Adrenal gland (tissue), 12 donors: ENCODE data around the gene NTRK1. TPM values are rescaled to one million over a fixed set of nuclear protein-coding genes. Genes with fewer than 3 reads are reported as not detected.

Experiments used
- DNase-seq, 7 donors: peaks; one replicate each; pipeline ENCODE4 v3.0.0-alpha.2; 2019 to 2020
- H3K27ac ChIP-seq, 5 donors: fragments of 200-600 bp; sonication (generic) in 4 of 5; 1 replicate in 3 of 5; 2 replicates in 2 of 5; pipeline versions ENCODE4 v1.5.1 to v1.8.0; 2016 to 2020; ENCODE audit warnings: mild to moderate bottlenecking in 1 of 5
- H3K27me3 ChIP-seq: fragments of 200-600 bp; 2 replicates; pipeline ENCODE4 v1.8.0; 2021
- H3K36me3 ChIP-seq, 2 donors: fragments of 200-600 bp; replicated peaks in 1 of 2; 1 replicate in 1 of 2; 2 replicates in 1 of 2; pipeline versions ENCODE4 v1.5.1 to v1.8.0; 2018 to 2022
- H3K4me1 ChIP-seq, 2 donors: fragments of 200-600 bp; replicated peaks in 1 of 2; 1 replicate in 1 of 2; 2 replicates in 1 of 2; pipeline versions ENCODE4 v1.5.1 to v1.8.0; 2018 to 2021
- H3K4me3 ChIP-seq, 4 donors: fragments of 200-600 bp; sonication (generic) in 3 of 4; one replicate each; pipeline ENCODE4 v1.5.1; 2016 to 2018
- H3K9me3 ChIP-seq, 3 donors: fragments of 200-600 bp; sonication (generic) in 1 of 3; replicated peaks in 1 of 3; 1 replicate in 2 of 3; 2 replicates in 1 of 3; pipeline versions ENCODE4 v1.5.1 to v1.8.0; 2016 to 2021
- CTCF ChIP-seq, 6 experiments: fragments of 450-650 bp in 4 of 6; fragments of 200-600 bp in 2 of 6; sonication (generic) in 1 of 6; IDR thresholded peaks; 1 replicate in 5 of 6; 2 replicates in 1 of 6; pipeline versions ENCODE4 v1.5.1 to v1.8.0; 2016 to 2021; ENCODE audit warnings: antibody characterized with exemption in 6 of 6, mild to moderate bottlenecking in 2 of 6, moderate library complexity in 1 of 6
- POLR2A ChIP-seq, 2 donors: fragments of 450-650 bp; IDR thresholded peaks; one replicate each; pipeline ENCODE4 v1.6.1; 2017; ENCODE audit warnings: antibody characterized with exemption in 2 of 2, mild to moderate bottlenecking in 2 of 2, moderate library complexity in 1 of 2
- WGBS, 4 donors: extraction: QIAGEN DNeasy Blood & Tissue Kit in 2 of 4; methylation state at CpG; one replicate each; pipeline versions ENCODE4 v1.1.5 to v1.1.7; 2013 to 2017; 5-methylcytosine and 5-hydroxymethylcytosine counted together
- intact Hi-C, 2 donors: fragments of 100-400 bp; cut with DNase I; formaldehyde crosslinking; loops; one replicate each; pipeline versions ENCODE4 v1.14.1 to v1.15.0; 2022 to 2023
- polyA plus RNA-seq, 3 donors: library from polyadenylated mRNA; stranded (reverse); fragments of 200-250 nt in 2 of 3; fragments of 350-450 nt in 1 of 3; fragmentation: Illumina TruSeq in 1 of 3; extraction: RNeasy Lipid Tissue Mini Kit (QIAGEN cat#74804) in 1 of 3; gene quantifications; one replicate each; pipeline ENCODE4 v1.2.3, GENCODE V29; 2013 to 2014
- total RNA-seq, 9 donors: library from RNA; depleted of rRNA in 4 of 9; stranded (reverse); fragments of >200 nt in 4 of 9; fragments of 120-200 nt in 1 of 9; fragmentation: NEBNext Ultra II Directional in 1 of 9; extraction: Animal tissue kit (Norgen Biotek cat#: 25700) in 1 of 9; gene quantifications; one replicate each; pipeline versions ENCODE4 v1.1.0 to v1.2.4, GENCODE V29; 2013 to 2023
- donor health status: healthy with polysubstance abuse.
- donor health status: Bipolar disorder and iron deficiency.
- donor health status: DM: yes; HTN: yes; CAD: no.
- donor health status: DM: no; HTN: no; CAD: no.
- donor health status: DM: no; HTN: no; CAD: no.
- donor health status: DM: yes; HTN: yes; CAD: no.

Gene NTRK1
- total and polyA plus RNA-seq, 12 donors = 0.26 to 22.6 (median 5.7) TPM; not detected in 1

- Histone ChIP-seq H3K36me3 (peaks cover 0 to 9% of the 10 kb centered on the region in 2 donors), H3K27me3 (peaks cover 4% of the 10 kb centered on the region), H3K27ac (peak overlapping the region in 1 of 5 donors; percentile 52), H3K4me1 (no peaks in the 10 kb centered on the region), H3K4me3 (no peak overlapping the region), H3K9me3 (no peaks in the 10 kb centered on the region)
- WGBS, 4 donors = 83 to 92% (median 86%) methylated on average over 9 to 13 of the region's 13 CpGs
- intact Hi-C loops = no loop called here
- TF ChIP-seq CTCF (IDR thresholded peaks at IDR 0.05) (no peak), POLR2A (IDR thresholded peaks at IDR 0.05) (no peak)
- no peak for DNase-seq
These were observed 53.2 kb downstream of the NTRK1 start for GRCh38 chr1:156913809-156914387.

- no peak overlapping the region for H3K27ac ChIP-seq
- TF ChIP-seq CTCF (IDR thresholded peaks at IDR 0.05) (no peak), POLR2A (IDR thresholded peaks at IDR 0.05) (no peak)
- WGBS, 4 donors = 48 to 80% (median 70%) methylated on average over 6 to 9 of the region's 9 CpGs
- peaks cover 4% of the 10 kb centered on the region for H3K27me3 ChIP-seq
- peaks cover 0 to 9% of the 10 kb centered on the region in 2 donors for H3K36me3 ChIP-seq
- no peak overlapping the region for H3K4me3 ChIP-seq
- no peak for DNase-seq
- intact Hi-C loops = no loop called here
- no peaks in the 10 kb centered on the region for H3K4me1 ChIP-seq
- H3K9me3 ChIP-seq = no peaks in the 10 kb centered on the region
These were observed 53.8 kb downstream of the NTRK1 start for GRCh38 chr1:156914440-156914856.

- no peaks in the 10 kb centered on the region for H3K9me3 ChIP-seq
- intact Hi-C loops = loop anchor here in 1 of 2 donors (10.0 kb wide), 1 partner anchor 154 kb away; no protein-coding TSS in a partner anchor
- H3K36me3 ChIP-seq = peaks cover 0 to under 1% of the 10 kb centered on the region in 2 donors
- peak; percentile 54 to 91 (median 78) for TF ChIP-seq CTCF (IDR thresholded peaks at IDR 0.05)
- TF ChIP-seq POLR2A (IDR thresholded peaks at IDR 0.05) = no peak
- peaks cover 44% of the 10 kb centered on the region for H3K27me3 ChIP-seq
- H3K4me3 ChIP-seq = no peak within 1 kb of the TSS
- DNase-seq = peak; percentile 64 to 89 (median 80)
- H3K4me1 ChIP-seq = peaks cover 0 to 8% of the 10 kb centered on the region in 2 donors
- H3K27ac ChIP-seq = peak within 1 kb of the TSS in 1 of 5 donors; percentile 36
- WGBS, 4 donors = 7 to 13% (median 11%) methylated on average over 31 to 71 of the region's 71 CpGs
These were observed 59.8 kb downstream of the NTRK1 start, which contains the start of gene LRRC71 for GRCh38 chr1:156920233-156921052. LRRC71 (plus strand) TSS chr1:156920632; CDS start chr1:156920804, 172 bp downstream.

GRCh38 chr1:156921053-156921529 is 60.4 kb downstream of the NTRK1 start:
- TF ChIP-seq POLR2A (IDR thresholded peaks at IDR 0.05) = no peak
- TF ChIP-seq CTCF (IDR thresholded peaks at IDR 0.05) = no peak
- Histone ChIP-seq H3K4me1 (peaks cover 0 to 8% of the 10 kb centered on the region in 2 donors), H3K27ac (no peak overlapping the region), H3K27me3 (peaks cover 46% of the 10 kb centered on the region), H3K9me3 (no peaks in the 10 kb centered on the region), H3K4me3 (no peak overlapping the region), H3K36me3 (no peaks in the 10 kb centered on the region)
- no peak for DNase-seq
- intact Hi-C loops = loop anchor here in 1 of 2 donors (10.0 kb wide), 1 partner anchor 154 kb away; no protein-coding TSS in a partner anchor
- 63 to 70% (median 67%) methylated on average over 7 of the region's 7 CpGs for WGBS, 4 donors
